ENCODE measurements around the gene DDX28.

DNA sequence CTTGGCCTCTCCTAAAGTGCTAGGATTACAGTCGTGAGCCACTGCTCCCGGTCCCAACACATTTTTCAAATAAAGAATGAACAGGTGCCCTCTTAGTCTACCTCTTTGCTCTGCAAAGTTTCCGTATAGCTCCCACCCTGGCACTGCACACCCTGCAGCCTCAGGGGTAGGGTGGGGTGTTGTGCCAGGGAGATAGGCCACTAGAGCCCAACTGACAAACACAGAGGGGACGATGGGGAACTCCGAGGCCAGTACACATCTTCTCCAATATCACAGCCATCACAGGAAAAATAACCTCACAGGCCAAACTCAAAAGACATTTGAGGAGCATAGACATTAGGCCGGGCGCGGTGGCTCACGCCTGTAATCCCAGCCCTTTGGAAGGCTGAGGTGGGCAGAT is 51.9 kb downstream of the DDX28 start:
- TF ChIP-seq, protein P1, sequence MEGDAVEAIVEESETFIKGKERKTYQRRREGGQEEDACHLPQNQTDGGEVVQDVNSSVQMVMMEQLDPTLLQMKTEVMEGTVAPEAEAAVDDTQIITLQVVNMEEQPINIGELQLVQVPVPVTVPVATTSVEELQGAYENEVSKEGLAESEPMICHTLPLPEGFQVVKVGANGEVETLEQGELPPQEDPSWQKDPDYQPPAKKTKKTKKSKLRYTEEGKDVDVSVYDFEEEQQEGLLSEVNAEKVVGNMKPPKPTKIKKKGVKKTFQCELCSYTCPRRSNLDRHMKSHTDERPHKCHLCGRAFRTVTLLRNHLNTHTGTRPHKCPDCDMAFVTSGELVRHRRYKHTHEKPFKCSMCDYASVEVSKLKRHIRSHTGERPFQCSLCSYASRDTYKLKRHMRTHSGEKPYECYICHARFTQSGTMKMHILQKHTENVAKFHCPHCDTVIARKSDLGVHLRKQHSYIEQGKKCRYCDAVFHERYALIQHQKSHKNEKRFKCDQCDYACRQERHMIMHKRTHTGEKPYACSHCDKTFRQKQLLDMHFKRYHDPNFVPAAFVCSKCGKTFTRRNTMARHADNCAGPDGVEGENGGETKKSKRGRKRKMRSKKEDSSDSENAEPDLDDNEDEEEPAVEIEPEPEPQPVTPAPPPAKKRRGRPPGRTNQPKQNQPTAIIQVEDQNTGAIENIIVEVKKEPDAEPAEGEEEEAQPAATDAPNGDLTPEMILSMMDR (IDR thresholded peaks at IDR 0.05): no peak
- TF ChIP-seq POLR2AphosphoS5 (IDR thresholded peaks at IDR 0.05): no peak

All from esophagus muscularis mucosa (tissue), 3 donors.